ENCODE measurements around the gene LRP8.

Gene LRP8

GRCh38 chr1:53258216-53258615, 69.7 kb downstream of the LRP8 start:
- Histone ChIP-seq H4K8ac (ENCODE audit: low read depth, low read length) (no peak overlapping the region), H3K79me2 (ENCODE audit: control insufficient read depth, insufficient read depth, low read length, poor library complexity) (no peaks in the 10 kb centered on the region), H4K91ac (ENCODE audit: low read depth, low read length) (no peak overlapping the region), H2BK5ac (ENCODE audit: low read depth, low read length, poor library complexity) (no peak overlapping the region), H3K27me3 (ENCODE audit: insufficient read depth, low read length) (no peaks in the 10 kb centered on the region), H2BK120ac (ENCODE audit: insufficient read depth, low read length, poor library complexity) (no peak overlapping the region), H3K27ac (ENCODE audit: low read depth, low read length) (no peak overlapping the region), H3K4me1 (ENCODE audit: control insufficient read depth in 1 of 2, insufficient read depth in 2 of 2, low read length in 2 of 2) (peaks cover 0 to 8% of the 10 kb centered on the region in 2 experiments), H2BK12ac (ENCODE audit: low read length) (no peak overlapping the region), H3K36me3 (ENCODE audit: control insufficient read depth in 1 of 2, insufficient read depth in 2 of 2, low read length in 2 of 2) (no peaks in the 10 kb centered on the region), H3K4me3 (ENCODE audit: low read depth, low read length) (no peak overlapping the region), H3K4me2 (ENCODE audit: low read length) (no peak overlapping the region), H3K14ac (ENCODE audit: low read length) (no peak overlapping the region), H3K9me3 (ENCODE audit: insufficient read depth, low read depth, low read length) (no peaks in the 10 kb centered on the region), H3K79me1 (ENCODE audit: low read length) (no peaks in the 10 kb centered on the region), H3K9ac (ENCODE audit: low read length) (no peak overlapping the region), H2AFZ (ENCODE audit: insufficient read depth, low read length, poor library complexity) (no peak overlapping the region), H4K12ac (ENCODE audit: low read depth, low read length) (no peak overlapping the region), H3K23ac (ENCODE audit: low read length) (no peak overlapping the region), H2AK5ac (ENCODE audit: low read length) (no peak overlapping the region), H3K18ac (ENCODE audit: low read length) (no peak overlapping the region), H3K4ac (ENCODE audit: low read depth, low read length) (no peak overlapping the region)
- peak; percentile 60 to 79 for DNase-seq
- WGBS (ENCODE audit: extremely low coverage, insufficient coverage, insufficient read length), result no CpG with 5 or more reads among the region's 1 CpG

GRCh38 chr1:53257454-53258081, 70.3 kb downstream of the LRP8 start:
- H3K9me3 ChIP-seq (ENCODE audit: insufficient read depth, low read depth, low read length), result no peaks in the 10 kb centered on the region
- no CpG with 5 or more reads among the region's 5 CpGs for WGBS (ENCODE audit: extremely low coverage, insufficient coverage, insufficient read length)
- no peak overlapping the region for H3K9ac ChIP-seq (ENCODE audit: low read length)
- no peak overlapping the region for H2BK12ac ChIP-seq (ENCODE audit: low read length)
- H3K18ac ChIP-seq (ENCODE audit: low read length), result no peak overlapping the region
- no peak overlapping the region for H3K27ac ChIP-seq (ENCODE audit: low read depth, low read length)
- H2AK5ac ChIP-seq (ENCODE audit: low read length), result no peak overlapping the region
- H3K79me2 ChIP-seq (ENCODE audit: control insufficient read depth, insufficient read depth, low read length, poor library complexity), result no peaks in the 10 kb centered on the region
- H4K8ac ChIP-seq (ENCODE audit: low read depth, low read length), result no peak overlapping the region
- H4K12ac ChIP-seq (ENCODE audit: low read depth, low read length), result no peak overlapping the region
- H3K23ac ChIP-seq (ENCODE audit: low read length), result no peak overlapping the region
- no peaks in the 10 kb centered on the region for H3K79me1 ChIP-seq (ENCODE audit: low read length)
- H3K4me1 ChIP-seq (ENCODE audit: control insufficient read depth in 1 of 2, insufficient read depth in 2 of 2, low read length in 2 of 2), result peaks cover 0 to 8% of the 10 kb centered on the region in 2 experiments
- H3K4me3 ChIP-seq (ENCODE audit: low read depth, low read length), result no peak overlapping the region
- H3K4ac ChIP-seq (ENCODE audit: low read depth, low read length), result no peak overlapping the region
- H4K91ac ChIP-seq (ENCODE audit: low read depth, low read length), result no peak overlapping the region
- H3K36me3 ChIP-seq (ENCODE audit: control insufficient read depth in 1 of 2, insufficient read depth in 2 of 2, low read length in 2 of 2), result no peaks in the 10 kb centered on the region
- no peaks in the 10 kb centered on the region for H3K27me3 ChIP-seq (ENCODE audit: insufficient read depth, low read length)
- H2BK120ac ChIP-seq (ENCODE audit: insufficient read depth, low read length, poor library complexity), result no peak overlapping the region
- H2BK5ac ChIP-seq (ENCODE audit: low read depth, low read length, poor library complexity), result no peak overlapping the region
- H3K4me2 ChIP-seq (ENCODE audit: low read length), result no peak overlapping the region
- no peak overlapping the region for H2AFZ ChIP-seq (ENCODE audit: insufficient read depth, low read length, poor library complexity)
- DNase-seq, result peak; percentile 72 to 93
- H3K14ac ChIP-seq (ENCODE audit: low read length), result no peak overlapping the region

GRCh38 chr1:53256511-53257453, 71.1 kb downstream of the LRP8 start:
- peak overlapping the region; percentile 45 for H3K9ac ChIP-seq (ENCODE audit: low read length)
- H3K4ac ChIP-seq (ENCODE audit: low read depth, low read length), result no peak overlapping the region
- H3K79me1 ChIP-seq (ENCODE audit: low read length), result no peaks in the 10 kb centered on the region
- no peaks in the 10 kb centered on the region for H3K9me3 ChIP-seq (ENCODE audit: insufficient read depth, low read depth, low read length)
- no peaks in the 10 kb centered on the region for H3K36me3 ChIP-seq (ENCODE audit: control insufficient read depth in 1 of 2, insufficient read depth in 2 of 2, low read length in 2 of 2)
- no peak overlapping the region for H4K12ac ChIP-seq (ENCODE audit: low read depth, low read length)
- no peak overlapping the region for H3K4me2 ChIP-seq (ENCODE audit: low read length)
- no peak overlapping the region for H4K91ac ChIP-seq (ENCODE audit: low read depth, low read length)
- H3K27ac ChIP-seq (ENCODE audit: low read depth, low read length), result no peak overlapping the region
- no CpG with 5 or more reads among the region's 11 CpGs for WGBS (ENCODE audit: extremely low coverage, insufficient coverage, insufficient read length)
- no peaks in the 10 kb centered on the region for H3K79me2 ChIP-seq (ENCODE audit: control insufficient read depth, insufficient read depth, low read length, poor library complexity)
- no peak overlapping the region for H2BK120ac ChIP-seq (ENCODE audit: insufficient read depth, low read length, poor library complexity)
- H2BK5ac ChIP-seq (ENCODE audit: low read depth, low read length, poor library complexity), result no peak overlapping the region
- no peak overlapping the region for H3K18ac ChIP-seq (ENCODE audit: low read length)
- peak; percentile 65 to 79 for DNase-seq
- no peak overlapping the region for H2AFZ ChIP-seq (ENCODE audit: insufficient read depth, low read length, poor library complexity)
- H3K14ac ChIP-seq (ENCODE audit: low read length), result no peak overlapping the region
- no peak overlapping the region for H4K8ac ChIP-seq (ENCODE audit: low read depth, low read length)
- no peak overlapping the region for H3K4me3 ChIP-seq (ENCODE audit: low read depth, low read length)
- no peak overlapping the region for H2BK12ac ChIP-seq (ENCODE audit: low read length)
- H3K23ac ChIP-seq (ENCODE audit: low read length), result no peak overlapping the region
- no peak overlapping the region for H2AK5ac ChIP-seq (ENCODE audit: low read length)
- no peaks in the 10 kb centered on the region for H3K27me3 ChIP-seq (ENCODE audit: insufficient read depth, low read length)
- peaks cover 0 to 8% of the 10 kb centered on the region in 2 experiments for H3K4me1 ChIP-seq (ENCODE audit: control insufficient read depth in 1 of 2, insufficient read depth in 2 of 2, low read length in 2 of 2)

- no peak overlapping the region for H3K4ac ChIP-seq (ENCODE audit: low read depth, low read length)
- H4K12ac ChIP-seq (ENCODE audit: low read depth, low read length), result no peak overlapping the region
- no peak overlapping the region for H3K23ac ChIP-seq (ENCODE audit: low read length)
- peaks cover 0 to 8% of the 10 kb centered on the region in 2 experiments for H3K4me1 ChIP-seq (ENCODE audit: control insufficient read depth in 1 of 2, insufficient read depth in 2 of 2, low read length in 2 of 2)
- no peak overlapping the region for H3K18ac ChIP-seq (ENCODE audit: low read length)
- no peak overlapping the region for H2BK12ac ChIP-seq (ENCODE audit: low read length)
- no CpG with 5 or more reads among the region's 4 CpGs for WGBS (ENCODE audit: extremely low coverage, insufficient coverage, insufficient read length)
- no peak overlapping the region for H3K9ac ChIP-seq (ENCODE audit: low read length)
- no peak overlapping the region for H2BK5ac ChIP-seq (ENCODE audit: low read depth, low read length, poor library complexity)
- H2AK5ac ChIP-seq (ENCODE audit: low read length), result no peak overlapping the region
- H3K36me3 ChIP-seq (ENCODE audit: control insufficient read depth in 1 of 2, insufficient read depth in 2 of 2, low read length in 2 of 2), result no peaks in the 10 kb centered on the region
- H3K27me3 ChIP-seq (ENCODE audit: insufficient read depth, low read length), result no peaks in the 10 kb centered on the region
- no peaks in the 10 kb centered on the region for H3K79me2 ChIP-seq (ENCODE audit: control insufficient read depth, insufficient read depth, low read length, poor library complexity)
- no peak overlapping the region for H4K91ac ChIP-seq (ENCODE audit: low read depth, low read length)
- peak; percentile 59 to 77 for DNase-seq
- no peak overlapping the region for H3K4me2 ChIP-seq (ENCODE audit: low read length)
- no peak overlapping the region for H3K27ac ChIP-seq (ENCODE audit: low read depth, low read length)
- H3K9me3 ChIP-seq (ENCODE audit: insufficient read depth, low read depth, low read length), result no peaks in the 10 kb centered on the region
- H3K4me3 ChIP-seq (ENCODE audit: low read depth, low read length), result no peak overlapping the region
- H2AFZ ChIP-seq (ENCODE audit: insufficient read depth, low read length, poor library complexity), result no peak overlapping the region
- no peak overlapping the region for H4K8ac ChIP-seq (ENCODE audit: low read depth, low read length)
- no peak overlapping the region for H3K14ac ChIP-seq (ENCODE audit: low read length)
- H2BK120ac ChIP-seq (ENCODE audit: insufficient read depth, low read length, poor library complexity), result no peak overlapping the region
- no peaks in the 10 kb centered on the region for H3K79me1 ChIP-seq (ENCODE audit: low read length)
These were observed 72.8 kb downstream of the LRP8 start for GRCh38 chr1:53255031-53255430.
